HG03060 (cell line): ENCODE data around the gene SRCIN1.
"Not testable (repeated sequence)": the region's sequence is repeated elsewhere in the genome, so short reads cannot be mapped to it uniquely, and the experiment has no call there.

ENCODE experiments used
- ATAC-seq: cut with Tn5 transposase; IDR thresholded peaks from one replicate; pipeline ENCODE4 v1.9.1; 2021; ENCODE audit warnings: low read depth, moderate number of reproducible peaks; ENCODE audit not compliant: unreplicated experiment

Gene SRCIN1

DNA sequence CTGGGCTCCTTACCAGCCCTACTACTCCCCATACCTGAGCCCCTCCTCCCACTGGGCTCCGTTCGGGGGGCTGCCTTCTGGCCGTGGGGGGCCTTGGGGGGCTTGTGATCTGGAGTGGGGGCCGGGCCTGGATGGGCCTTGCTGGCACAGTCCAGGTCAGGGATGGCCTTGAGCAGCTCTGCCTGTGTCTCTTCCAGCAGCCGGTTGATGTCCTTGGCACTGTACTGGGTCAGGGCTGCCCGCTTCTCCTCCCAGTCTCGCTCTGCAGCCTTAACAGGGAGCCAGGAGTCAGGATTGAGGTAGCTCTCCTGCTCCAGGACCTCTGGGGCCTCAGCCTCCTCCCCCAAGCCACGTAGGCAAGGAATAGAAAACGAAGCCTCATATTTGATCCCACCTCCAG lies 54.6 kb downstream of the SRCIN1 start:
- no peak for ATAC-seq

DNA sequence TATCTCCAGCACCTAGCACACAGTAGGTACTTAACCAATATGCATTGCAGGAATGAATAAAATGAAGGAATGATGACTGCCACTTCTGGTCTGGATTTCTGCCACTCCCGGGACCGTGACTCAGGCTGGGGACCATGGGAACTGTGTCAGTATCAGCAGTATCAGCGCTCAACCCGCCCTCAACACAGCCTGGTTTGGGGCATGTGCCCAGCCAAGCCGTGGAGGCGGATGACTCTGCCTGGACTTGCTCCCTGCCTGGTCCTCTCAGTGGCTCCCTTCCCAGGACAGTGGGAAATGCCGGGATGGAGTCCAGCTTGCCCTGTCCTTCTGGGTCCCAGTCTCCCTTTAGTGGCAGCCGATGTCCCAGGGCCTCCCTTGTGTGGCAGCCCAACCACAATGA lies 55.1 kb downstream of the SRCIN1 start:
- no peak for ATAC-seq

DNA sequence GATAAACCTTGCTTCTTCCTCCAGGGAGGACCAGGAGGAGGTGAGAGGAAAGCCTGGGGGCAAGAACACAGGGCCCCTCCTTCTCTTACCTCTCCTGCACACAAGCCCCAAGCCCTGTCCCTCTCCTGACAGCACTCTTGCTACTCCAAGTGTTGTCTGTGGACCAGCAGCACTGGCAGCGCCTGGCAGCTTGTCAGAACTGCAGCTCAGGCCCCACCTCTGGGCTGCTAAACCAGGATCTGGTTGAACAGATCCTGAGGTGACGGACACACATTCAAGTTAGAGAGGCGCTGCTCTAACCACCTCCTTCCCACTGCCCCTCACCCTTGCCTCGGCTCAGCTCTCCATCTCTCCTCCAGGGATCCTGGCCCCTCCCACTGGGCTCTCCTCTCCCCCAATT lies 56.5 kb downstream of the SRCIN1 start:
- no peak for ATAC-seq

DNA sequence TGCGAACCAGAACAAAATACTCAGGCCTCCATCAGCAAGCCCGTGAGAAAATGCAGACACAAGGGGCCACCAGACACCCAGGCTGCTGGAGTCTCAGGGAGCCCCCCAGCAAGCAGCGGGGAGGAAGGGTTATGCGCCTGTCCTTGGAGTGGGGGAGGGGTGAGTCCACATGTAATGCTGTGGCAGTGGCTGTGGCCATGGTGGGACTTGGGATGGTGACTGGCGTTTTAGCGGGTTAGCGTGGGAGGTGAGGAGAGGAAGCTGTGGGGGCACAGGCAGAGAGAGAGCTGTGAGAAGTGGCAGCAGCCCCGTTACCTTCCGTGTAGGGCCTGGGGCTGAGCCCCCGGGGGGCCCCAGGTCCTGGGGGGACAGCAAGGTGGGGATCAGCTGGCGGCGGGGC lies 58.3 kb downstream of the SRCIN1 start:
- ATAC-seq: no peak

DNA sequence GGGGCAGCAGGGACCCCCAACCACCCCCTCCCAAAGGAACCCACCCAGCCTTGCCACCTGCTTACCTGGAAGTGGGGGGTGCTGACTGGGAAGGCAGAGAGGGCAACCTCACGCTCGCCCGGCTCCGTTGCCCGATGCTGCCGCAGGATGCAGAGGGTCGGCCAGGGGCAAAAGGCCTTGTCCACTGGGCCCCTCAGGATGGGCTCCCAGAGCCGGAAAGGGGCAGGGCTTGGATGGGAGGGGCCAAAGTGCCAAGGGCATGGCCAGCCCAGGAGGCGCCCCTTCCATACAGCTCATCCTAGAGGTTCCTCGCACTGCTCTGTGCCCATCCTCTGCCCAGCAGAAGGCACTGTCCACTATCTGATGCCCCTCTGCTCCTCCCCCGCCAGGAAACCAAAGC lies 59.4 kb downstream of the SRCIN1 start:
- no peak for ATAC-seq

DNA sequence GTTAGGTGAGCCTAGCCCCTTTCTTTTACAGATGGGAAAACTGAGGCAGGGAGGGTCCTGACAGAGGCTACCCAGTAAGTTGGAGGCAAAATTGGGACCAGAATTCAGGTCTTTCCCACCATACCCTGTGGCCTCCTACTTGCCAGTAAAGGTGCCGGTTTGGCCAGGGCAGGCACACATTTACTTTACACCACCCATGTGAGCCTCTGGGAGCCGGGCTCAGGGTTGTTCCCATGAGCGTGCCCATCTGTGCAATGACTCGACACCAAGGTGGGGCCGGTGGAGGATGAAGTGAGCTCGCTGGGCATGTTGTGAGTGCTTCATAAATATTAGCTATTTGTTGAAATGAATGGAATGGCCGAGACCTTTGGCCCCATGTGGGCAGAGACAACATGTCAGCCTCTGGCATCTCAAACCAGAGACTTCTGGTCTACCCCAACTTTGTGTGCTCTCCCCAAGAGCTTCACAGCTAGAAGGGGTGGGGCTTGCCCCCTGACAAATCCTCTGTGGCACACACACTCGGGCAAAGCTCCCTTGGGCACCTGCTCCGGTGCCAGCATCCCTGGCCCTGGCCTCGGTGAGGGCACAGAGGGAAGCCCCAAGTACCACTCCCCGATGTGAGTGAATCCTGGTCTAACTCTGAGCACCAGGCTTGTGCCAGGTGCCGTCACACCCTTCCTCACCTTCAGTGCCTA lies 60.1 kb downstream of the SRCIN1 start:
- ATAC-seq: no peak

DNA sequence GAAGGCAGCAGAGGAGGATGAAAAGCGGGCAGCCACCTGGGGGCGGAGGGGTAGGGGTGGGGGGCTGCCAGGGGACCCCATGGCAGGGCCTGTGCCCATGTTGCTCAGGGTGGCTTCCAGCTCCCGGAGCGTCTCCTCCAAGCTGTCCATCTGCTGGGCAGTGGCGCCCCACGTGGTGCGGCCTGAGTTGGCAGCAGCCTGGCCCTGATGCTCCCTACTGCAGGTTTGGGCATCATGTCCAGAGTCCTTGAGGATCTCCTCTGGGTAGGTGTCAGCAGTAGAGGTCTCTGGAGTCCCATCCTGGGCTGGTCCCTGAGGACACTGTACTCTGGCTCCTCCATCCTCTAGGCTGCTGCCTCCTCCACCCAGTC lies 60.9 kb downstream of the SRCIN1 start:
- ATAC-seq: no peak

DNA sequence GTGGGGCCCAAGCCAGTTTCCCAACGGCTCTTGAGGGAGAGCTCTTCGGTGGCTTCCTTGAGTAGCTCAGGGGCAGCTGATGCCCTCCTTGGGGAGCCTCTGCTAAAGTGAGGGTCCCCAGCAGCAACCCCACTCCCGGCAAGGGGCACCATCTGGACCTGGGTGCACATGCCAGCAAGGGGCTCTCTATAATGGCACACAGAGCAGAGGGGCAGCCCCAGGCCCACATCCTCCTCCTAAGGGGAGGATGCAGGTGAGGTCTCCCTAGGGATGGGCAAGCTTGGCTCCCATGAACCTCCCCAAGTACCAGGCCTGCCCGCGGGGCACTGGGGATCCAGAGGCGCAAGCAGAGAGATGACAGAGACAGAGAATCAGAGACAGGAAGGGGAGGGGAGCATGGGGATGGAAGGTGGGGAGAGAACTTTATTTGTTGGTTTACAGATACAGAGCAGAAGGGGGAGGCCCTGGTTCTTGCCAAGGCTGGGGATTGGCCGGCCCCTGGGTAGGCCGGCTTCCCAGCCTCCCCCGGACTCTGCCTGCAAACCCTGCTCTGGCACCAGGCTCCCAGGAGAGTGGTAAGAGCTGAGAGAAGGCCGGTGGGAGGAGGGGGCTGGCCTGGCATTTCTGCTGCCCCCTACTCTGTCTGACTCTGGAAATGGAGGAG lies 61.4 kb downstream of the SRCIN1 start:
- no peak for ATAC-seq

DNA sequence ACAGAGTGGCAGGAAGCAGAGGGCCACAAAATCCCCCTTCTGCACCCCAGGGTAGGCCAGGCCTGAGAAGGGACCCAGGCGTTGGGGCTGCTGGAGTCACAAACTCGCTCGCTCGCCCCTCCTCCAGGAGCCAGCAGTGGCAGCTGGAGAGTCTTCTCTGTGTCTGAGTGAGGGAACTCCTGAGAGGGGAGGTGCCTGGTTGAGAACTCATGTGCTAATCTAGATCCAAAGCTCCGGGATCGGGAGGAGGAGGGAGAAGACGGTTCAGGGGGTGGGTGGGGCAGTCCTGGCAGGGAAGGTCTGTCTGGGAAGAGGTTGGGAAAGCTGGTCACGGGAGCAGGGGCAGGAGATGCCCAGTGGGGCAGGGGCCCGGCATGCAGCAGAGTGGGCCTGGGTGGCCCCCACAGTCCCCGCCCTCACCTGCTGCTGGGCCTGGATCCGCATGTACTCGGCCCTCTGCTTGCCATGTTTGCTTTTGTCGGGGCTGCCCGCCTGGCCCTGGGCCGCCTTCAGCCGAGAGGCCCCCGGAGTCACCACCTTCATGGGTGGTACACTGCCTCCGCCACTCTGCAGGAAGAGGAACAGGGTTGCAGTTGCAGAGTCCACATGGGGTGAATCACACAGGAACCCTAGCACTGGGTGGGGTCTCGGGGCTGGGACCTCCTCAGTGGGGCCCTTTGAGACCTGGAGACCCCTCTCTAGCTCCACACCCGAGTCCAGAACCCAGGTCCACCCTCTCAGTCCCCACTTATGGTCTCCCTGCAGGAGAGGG lies 62.2 kb downstream of the SRCIN1 start:
- ATAC-seq: no peak

DNA sequence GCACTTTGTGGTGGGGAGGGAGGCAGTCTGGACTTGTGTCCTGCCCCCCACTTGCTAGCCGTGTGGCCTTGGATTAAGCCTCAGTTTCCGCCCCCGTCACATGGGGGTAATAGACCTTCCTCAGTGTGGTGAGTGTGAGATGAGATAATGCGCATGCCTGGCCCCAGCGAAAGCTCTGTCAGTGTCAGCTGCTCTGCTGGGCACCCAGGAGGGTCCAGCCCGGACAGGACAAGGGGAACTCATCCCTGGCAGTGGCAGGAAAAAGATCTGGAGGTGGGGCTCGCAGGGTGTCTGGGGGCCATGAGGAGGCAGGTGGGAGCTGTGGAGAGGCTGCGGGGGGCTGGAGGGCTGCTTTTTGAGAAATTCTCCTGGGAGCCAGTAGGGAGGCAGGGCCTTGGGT lies 63.5 kb downstream of the SRCIN1 start:
- ATAC-seq: no peak

DNA sequence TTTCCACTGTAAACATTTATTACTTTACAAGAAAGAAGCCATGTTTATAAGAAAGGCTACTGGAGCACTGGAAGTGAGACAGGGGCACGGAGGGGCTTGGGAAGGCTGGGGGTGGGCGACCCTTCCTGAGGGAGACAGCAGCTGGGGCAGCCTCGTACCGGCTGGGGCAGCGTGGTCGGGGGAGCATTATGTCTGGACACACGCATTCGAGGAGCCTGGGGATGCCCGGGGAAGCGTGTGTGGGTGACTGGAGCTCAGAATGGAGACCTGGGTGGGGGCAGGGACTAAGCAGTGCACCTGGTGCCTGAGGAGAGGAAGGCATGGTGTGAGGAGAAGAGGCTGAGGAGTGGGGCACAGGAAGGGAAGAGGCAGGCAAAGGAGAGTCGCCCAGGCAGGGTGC lies 64.5 kb downstream of the SRCIN1 start:
- ATAC-seq: no peak

DNA sequence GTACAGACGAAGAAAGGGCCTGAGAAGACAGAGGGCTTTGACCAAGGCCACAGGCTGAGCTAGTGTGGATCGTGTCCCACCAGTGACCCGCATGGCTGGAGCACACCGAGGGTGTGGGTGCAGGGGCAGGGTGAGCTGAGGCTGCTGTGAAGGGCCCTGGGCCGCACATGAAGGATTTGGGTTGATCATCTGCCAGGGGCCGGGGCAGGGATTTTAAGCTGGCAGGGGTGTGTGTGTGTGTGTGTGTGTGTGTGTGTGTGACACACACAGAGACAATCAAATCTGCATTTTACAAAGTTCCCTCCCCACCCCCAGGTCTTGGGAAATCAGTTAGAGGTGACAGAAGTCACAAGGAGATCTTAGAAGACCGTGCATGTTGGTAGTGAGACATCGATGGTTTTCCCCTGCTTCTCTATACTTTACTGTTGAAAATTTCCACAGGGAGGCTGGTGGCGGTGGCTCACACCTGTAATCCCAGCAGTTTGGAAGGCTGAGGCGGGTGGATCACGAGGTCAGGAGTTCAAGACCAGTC lies 65.2 kb downstream of the SRCIN1 start:
- no peak for ATAC-seq

DNA sequence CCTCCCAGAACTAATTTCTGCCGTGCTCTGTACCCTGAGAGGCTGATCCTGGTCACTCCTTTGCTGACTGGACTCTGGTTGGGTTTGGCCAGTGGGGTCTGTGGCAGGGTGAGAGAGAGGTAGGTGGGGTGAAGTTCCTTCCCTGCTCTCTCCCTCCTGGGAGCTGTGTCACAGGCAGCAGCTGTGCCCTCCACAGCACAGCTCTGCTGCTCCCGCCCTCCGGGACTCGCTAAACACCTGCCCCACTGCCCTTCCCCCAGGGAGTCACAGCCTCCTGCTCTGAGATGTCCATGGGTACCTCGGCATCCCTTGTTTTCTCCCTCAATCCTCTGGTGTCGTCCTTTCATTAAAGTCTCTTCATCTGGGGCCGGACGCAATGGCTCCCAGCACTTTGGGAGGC lies 66.4 kb downstream of the SRCIN1 start:
- no peak for ATAC-seq

DNA sequence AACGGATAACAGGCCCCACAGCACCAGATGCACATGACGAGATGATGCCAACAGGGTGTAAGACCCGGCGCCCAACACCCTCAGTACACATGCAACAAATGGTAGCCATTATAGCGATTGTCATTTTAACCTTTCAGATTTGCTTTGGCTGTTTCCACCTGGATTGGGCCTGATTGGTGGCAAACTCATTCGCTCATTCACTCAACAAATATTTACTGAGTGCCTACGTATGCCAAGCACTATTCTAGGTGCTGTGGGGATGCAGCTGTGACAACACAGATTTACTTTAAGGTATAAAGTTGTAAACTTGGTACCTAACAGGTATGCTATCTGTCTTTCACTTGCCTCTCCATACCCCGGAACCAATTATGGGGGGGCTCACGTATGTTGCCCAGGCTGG lies 66.8 kb downstream of the SRCIN1 start:
- ATAC-seq: no peak

DNA sequence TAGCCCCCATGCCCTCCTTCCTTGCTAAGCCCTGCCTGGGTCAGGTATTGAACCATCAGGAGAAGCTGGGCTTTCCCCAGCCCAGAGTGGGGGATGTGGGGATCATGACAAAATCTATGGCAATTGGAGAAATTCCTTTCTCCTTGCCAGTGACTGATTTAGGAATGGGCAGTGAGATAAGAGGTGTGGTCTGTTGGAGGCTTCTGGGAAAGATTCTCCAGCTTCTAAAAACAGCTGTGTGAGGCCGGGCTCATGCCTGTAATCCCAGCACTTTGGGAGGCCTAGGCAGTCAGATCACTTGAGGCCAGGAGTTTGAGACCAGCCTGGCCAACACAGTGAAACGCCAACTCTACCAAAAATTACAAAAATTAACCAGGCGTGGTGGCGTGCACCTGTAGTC lies 69.1 kb downstream of the SRCIN1 start:
- no peak for ATAC-seq

DNA sequence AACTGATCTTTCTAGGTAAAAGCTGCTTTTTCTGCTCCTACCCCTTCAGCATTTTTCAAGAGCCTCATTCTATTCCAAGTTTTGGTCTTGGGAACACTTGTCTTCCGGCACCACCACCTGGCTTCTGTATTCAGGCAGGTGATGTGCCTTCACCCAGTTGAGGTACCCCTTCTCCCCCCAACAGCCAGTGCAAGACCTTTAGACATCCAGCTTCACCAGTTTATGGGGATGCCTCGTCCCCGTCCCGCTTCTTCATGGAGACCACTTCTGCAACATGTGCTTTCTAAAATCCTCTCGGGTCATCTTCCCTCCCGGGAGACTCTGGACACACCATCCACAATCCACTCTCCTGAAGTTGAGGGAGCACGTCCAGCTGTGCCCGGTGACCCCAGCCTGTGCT lies 69.9 kb downstream of the SRCIN1 start:
- no peak for ATAC-seq

DNA sequence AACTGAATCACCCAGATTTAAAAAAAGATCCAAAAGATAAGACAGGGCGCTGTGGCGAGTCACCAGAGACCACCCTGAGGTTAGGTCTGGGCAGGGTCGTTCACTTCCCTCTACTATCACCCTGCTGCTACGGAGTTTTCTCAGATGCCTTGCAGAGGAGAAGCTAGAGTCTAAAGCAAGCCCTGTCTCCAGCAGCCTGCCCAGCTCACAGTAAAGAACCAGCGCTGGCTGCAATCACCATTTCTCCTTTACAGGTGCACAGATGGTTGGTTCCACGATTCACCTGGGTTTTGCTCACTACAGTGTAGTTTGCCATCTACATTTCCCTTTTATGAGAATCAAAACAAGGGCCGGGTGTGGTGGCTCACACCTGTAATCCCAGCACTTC lies 71.3 kb downstream of the SRCIN1 start:
- ATAC-seq: no peak

DNA sequence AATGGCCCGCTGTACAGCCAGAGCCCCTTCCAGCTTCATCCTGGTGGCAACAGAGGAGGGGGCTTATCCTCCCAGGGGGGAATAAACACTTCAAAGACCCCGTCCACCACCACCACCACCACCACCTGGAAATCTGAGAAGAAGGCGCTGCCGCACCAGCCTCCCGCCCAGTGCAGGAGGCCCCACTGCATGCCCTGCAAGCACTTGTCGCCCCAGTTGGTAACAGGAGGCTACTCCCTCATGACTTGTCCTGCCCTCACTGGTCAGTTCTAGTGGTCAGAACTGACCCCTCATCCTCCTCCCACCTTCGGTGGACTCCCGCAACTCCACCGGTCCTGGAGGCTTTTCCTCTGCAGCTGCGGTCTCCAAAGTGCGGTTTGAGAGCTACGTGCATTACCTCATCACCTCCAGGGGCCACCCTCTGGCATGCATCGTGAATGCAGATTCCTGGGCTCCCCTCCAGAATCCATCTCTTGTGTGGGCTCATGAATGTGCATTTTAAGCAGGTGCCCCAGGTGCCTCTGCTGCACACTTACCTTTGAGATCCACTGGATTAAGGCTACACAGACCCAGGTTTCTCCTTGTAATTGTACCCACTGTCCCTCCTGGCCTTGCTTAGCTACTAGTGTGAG lies 71.8 kb downstream of the SRCIN1 start:
- no peak for ATAC-seq

DNA sequence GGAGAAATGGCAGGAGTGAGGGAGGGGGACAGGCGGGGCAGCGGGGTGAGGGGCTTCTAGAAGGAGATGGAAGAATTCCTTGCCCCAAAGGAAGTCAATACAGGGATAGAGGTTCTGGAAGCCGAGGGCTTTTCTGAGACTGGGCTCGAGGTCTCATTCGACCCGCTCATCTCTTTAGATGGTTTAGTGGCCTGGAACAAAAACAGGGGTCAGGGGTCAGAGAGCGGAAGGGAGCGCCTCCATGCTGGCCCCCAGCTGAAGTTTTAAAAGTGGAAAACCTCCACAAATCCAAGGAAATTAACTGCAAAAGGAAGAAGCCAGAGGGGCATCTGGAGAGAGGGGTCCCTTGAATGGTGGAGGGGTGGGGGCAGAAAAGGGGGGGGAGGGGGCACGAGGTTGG lies 72.5 kb downstream of the SRCIN1 start:
- ATAC-seq: no peak

DNA sequence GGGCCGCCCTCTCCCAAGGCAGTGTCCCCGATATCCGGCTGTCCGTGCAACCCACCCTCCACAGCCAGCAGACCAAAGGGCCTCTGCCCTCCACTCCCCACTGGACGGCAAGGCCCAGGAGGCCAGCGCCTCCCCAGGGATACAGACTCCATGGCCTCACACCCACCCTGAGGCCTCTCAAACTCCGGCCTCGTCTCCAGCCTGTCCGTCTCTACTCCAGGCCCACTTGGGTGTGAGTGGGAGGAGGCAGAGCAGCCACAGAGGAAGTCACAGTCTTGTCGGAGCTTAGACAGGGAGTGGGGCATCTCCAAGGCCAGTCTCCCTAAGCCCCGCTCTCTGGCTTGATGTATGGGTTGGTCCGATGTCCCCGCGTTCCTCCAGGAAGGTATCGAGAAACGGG lies 73.3 kb downstream of the SRCIN1 start:
- no peak for ATAC-seq

DNA sequence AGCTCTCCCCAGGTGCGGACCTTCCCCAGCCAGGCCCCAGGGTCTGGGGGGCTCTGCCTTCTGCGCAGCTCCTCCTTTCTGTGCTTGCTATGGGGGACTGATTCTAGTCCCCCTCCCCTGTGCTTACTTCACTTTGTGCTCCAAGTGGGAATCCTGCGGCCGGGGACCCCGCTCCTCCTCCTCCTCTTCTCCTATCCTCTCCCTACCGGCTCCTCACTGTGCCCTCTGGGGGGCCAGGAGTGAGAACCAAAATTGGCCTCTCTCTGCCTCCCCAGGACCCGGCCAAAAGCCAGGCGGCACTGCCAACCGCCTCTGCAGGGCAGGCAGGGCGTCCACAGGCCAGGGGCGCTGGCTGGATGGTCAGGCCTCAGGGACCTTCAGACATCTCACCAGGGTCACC lies 74.0 kb downstream of the SRCIN1 start:
- not testable (repeated sequence) for ATAC-seq
